GM21786 (cell line): ENCODE data around the gene FAM131A.

ENCODE experiments used
- ATAC-seq: cut with Tn5 transposase; IDR thresholded peaks from one replicate; pipeline ENCODE4 v1.9.1; 2021; ENCODE audit not compliant: unreplicated experiment

Gene FAM131A

DNA sequence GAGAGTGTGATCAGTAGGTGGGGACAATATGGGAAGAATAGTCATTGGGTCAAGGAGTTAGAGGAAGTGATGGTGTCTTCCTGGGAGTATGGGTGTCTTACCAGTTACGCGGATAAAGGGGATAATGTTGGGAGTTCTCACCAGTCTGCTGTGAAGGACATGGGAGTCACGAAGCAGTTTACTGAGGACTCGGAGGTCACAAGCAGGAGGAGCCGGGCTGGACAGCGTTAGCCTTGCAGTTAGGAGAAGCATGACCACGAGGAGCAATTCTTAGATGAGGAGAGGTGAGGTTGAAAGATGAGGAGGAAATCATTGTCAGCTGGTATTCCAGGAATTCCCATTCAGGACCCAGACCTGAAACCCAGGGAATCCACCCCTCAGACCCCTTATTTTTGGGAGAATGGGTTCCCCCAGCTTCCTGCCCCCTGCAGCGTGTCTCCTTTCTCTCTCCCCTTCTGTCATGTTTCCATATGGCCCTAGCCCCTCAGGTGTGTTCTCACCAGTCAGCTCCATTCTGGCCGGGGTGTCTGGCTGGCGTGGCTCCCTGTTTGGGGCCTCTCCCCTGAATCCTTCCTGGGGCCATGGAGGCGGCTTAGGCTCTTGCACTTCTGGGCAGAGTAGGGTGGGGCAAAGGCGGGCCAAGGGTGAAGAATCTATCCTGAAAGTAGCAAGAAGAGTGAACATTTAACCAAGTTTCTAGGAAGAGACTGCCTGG lies 38.5 kb downstream of the FAM131A start:
- no peak for ATAC-seq

DNA sequence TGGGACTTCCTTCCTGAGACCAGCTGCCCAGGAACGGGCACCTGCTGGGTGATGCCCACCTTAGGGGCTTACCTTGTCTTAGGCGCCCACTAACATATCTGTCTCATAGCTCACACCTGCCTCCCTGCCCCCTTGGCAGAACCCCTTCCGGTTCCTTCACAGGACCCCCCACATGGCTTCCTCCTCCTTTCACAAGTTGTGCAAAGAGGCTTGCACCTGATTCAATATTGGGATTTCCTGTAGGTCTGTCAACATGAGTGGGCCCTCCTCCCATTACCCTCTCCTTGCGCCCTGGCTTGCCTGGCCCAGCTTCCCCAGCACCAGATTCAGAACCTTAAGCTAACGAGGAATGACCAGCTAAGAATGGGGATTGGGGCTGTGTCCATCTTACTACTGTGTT lies 40.0 kb downstream of the FAM131A start:
- ATAC-seq: no peak

DNA sequence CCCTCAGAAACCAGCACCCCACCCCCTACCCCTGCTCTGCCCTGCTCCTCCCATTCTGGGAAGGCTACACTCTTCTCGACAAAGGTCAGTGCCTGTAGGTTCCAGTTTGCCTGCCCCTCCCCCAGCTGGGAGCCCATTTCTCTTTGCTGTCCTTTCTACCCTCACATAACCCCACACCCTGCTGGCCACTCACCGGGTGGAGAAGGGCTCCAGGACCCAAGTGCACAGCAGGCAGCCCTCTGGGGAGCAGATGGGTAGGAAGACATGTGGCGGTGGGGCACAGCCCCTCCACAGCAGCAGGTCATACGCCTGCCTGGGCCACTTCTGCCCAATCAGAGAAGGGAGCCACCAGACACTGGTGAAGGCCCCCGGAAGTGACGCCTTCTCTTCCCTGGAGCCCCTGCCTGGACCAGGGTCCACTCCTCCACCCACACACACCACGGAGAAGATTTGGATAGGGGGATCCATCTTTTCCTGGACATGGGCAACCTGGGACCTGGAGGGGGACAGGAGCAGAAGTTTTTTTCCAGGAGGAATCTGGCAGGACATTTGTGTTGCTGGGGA lies 40.6 kb downstream of the FAM131A start, which contains the start of gene THPO:
TSS of gene THPO (minus strand) at position 326 of the 564 bp plus-strand sequence. CDS start 1,948 bp downstream, outside the sequence.
- ATAC-seq: no peak

DNA sequence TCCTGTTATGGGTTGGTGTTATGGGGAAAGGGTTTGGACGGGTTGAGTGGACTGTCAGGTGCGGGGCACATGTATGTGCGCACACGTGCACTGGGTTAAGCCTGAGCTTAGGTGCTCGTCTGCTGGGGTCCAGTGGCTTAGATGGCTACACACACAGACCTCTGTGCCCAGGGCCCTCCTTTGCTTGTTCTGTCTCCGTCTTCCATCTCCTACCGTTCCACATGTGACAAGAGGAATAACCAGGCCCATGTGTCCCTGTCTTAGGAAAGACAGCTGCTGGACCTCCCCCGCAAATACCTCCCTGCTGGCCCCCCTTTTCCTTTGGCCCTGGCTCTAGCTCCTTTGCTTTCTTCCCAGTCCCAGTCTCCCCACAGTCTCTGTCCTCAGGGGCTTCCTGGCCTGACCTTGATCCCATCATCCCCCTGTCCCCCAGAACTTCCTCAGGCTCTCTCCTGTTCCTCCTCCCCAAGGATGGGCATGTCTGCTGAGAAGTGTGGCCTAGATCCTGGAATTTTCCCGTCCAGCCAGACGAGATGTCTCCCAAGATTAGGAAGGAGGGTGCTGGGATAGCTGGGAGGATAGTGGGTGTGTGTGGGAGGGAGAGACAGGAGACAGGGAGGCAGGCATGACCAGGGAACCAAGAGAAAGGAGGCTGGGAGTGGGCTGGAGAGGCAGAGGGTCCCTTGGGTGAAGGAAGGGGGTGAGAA lies 41.4 kb downstream of the FAM131A start:
- no peak for ATAC-seq

DNA sequence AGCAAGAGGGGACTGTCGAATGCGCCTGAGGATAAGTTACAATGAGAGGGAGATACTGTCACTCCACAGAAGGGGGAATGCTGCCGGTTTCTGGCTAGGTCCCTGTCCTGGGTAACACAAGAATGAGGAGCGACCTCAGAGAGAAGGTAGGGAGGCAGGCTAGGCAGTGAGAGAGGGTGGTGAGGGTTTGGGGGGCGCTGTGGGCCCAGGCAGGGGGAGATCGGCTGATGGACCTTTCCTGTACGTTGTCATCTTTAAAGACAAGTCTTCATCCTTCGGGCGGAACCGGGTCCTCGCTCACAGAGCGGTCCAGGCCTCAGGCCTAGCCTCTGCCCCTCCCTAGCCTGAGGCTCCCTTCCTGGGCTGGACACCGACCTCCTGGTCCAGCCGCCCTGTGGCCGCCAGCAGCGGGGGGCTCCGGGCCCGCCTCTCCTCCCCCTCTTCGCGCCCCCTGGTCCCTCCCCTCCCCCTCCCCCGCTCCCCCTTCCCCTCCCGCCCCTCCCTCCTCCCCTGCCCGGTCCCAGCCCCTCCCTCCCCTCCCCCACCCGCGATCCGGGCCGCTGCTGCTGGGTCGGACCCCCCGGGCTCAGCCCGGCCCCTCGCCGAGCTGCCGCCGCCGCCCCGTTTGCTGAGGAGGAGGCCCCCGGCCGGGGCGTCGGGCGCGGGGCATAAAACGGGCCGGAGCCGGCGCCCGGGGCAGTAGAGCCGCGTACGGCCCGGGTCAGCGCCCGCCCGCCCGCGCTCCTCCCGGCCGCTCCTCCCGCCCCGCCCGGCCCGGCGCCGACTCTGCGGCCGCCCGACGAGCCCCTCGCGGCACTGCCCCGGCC lies 42.2 kb downstream of the FAM131A start, which contains the start of gene CHRD:
TSS of gene CHRD (plus strand) at position 697 of the 827 bp plus-strand sequence. CDS start 265 bp downstream, outside the sequence.
- ATAC-seq: no peak

DNA sequence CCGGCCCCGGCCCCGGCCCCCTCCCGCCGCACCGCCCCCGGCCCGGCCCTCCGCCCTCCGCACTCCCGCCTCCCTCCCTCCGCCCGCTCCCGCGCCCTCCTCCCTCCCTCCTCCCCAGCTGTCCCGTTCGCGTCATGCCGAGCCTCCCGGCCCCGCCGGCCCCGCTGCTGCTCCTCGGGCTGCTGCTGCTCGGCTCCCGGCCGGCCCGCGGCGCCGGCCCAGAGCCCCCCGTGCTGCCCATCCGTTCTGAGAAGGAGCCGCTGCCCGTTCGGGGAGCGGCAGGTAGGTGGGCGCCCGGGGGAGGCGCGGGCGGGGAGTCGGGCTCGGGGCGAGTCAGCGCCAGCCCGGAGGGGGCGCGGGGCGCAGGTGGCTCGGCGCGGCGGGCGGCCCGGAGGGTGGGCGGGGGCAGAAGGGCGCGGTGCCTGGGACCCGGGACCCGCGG lies 42.8 kb downstream of the FAM131A start:
- ATAC-seq: no peak

DNA sequence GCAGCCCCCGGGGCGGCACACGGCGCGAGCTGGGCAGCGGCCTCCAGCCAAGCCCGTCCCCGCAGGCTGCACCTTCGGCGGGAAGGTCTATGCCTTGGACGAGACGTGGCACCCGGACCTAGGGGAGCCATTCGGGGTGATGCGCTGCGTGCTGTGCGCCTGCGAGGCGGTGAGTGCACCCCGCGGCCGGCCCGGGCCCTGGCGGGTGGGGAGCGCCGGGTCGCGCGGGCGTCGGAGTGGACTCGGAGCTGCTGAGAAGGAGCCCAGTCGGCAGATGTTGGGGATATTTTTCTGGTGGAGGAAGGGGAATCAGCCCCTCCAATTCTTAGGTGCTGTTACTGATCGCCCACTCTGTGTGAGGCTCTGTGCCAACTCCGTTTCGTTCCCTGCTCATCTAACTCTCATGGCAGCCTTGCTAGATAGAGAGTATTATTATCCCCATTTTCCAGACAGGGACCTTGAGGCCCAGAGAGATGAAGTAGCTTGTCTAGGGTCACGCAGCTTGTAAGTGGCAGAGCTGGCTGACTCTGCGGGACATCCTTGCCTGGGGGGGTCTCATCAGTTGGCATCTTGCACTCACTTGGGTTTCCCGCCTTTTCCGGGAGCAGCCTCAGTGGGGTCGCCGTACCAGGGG lies 43.3 kb downstream of the FAM131A start:
- no peak for ATAC-seq

DNA sequence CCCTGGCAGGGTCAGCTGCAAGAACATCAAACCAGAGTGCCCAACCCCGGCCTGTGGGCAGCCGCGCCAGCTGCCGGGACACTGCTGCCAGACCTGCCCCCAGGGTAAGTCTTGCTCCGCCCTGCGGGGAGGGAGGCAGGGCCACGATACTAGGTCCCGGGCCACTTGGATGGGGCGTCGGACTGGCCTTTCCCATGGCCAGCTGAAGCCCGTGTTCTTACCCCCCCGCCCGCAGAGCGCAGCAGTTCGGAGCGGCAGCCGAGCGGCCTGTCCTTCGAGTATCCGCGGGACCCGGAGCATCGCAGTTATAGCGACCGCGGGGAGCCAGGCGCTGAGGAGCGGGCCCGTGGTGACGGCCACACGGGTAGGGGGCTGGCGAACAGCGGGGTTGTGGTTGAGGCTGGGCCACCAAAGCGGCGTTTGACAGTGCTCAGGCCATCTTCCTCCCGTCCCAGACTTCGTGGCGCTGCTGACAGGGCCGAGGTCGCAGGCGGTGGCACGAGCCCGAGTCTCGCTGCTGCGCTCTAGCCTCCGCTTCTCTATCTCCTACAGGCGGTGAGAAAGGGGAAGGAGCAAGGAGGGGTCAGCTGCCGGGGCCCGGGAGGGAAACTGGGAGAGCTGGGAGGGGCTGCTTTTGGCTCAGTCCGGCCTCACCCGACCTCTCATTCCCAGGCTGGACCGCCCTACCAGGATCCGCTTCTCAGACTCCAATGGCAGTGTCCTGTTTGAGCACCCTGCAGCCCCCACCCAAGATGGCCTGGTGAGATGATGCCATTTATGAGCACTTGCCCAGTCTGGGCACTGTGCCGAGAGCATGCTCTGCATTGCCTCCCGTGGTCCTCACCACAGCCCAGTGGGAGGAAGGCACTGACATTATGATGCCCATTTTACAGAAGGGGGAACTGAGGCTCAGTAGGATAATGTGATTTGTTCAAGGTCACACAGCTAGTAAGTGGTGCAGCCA lies 44.1 kb downstream of the FAM131A start:
- no peak for ATAC-seq

DNA sequence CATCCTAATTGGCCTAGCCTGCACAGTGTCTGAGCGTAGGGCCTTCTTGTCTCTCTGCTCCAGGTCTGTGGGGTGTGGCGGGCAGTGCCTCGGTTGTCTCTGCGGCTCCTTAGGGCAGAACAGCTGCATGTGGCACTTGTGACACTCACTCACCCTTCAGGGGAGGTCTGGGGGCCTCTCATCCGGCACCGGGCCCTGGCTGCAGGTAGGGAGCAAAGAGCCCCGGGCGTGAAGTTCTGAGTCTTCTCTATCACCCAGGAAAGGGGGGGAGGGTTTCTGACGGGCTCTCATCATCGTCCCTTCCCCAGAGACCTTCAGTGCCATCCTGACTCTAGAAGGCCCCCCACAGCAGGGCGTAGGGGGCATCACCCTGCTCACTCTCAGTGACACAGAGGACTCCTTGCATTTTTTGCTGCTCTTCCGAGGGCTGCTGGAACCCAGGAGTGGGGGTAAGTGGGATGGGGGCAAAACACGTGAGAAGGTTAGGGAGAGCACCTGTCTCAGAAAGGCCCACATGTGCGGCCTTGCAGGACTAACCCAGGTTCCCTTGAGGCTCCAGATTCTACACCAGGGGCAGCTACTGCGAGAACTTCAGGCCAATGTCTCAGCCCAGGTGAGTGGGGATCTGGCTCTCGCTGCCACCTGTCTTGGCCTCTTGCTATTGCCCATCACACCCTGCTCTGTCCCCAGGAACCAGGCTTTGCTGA lies 45.1 kb downstream of the FAM131A start:
- ATAC-seq: no peak

DNA sequence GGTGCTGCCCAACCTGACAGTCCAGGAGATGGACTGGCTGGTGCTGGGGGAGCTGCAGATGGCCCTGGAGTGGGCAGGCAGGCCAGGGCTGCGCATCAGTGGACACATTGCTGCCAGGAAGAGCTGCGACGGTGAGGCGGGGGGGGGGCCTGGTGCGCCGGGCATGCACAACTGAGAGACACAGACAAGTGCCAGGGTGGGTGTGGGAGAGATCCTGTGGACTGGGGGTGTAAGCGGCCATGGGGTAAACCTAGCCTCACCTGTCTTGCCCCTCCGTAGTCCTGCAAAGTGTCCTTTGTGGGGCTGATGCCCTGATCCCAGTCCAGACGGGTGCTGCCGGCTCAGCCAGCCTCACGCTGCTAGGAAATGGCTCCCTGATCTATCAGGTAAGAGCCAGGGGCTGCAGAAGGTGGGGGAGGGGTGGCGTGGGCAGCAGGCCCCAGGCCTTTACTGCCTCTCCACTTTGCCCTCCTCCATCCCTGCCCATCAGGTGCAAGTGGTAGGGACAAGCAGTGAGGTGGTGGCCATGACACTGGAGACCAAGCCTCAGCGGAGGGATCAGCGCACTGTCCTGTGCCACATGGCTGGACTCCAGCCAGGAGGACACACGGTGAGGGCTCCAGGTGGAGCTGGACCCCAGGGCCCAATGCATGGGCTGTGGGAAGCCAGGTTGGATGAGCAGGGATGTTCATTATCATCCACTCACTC lies 45.8 kb downstream of the FAM131A start:
- ATAC-seq: no peak

DNA sequence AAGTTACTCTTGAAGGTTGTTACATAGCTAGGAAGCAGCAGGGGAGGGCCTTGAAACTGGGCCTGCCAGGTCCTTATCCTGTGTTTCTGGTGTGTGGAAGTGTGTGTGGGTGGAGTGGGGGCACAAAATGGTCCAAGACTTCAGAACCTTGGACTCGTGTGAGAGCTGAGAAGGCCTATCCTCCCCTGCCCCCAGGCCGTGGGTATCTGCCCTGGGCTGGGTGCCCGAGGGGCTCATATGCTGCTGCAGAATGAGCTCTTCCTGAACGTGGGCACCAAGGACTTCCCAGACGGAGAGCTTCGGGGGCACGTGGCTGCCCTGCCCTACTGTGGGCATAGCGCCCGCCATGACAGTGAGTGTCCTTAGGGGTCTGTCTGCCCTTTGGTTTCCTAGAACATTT lies 46.9 kb downstream of the FAM131A start:
- ATAC-seq: no peak

DNA sequence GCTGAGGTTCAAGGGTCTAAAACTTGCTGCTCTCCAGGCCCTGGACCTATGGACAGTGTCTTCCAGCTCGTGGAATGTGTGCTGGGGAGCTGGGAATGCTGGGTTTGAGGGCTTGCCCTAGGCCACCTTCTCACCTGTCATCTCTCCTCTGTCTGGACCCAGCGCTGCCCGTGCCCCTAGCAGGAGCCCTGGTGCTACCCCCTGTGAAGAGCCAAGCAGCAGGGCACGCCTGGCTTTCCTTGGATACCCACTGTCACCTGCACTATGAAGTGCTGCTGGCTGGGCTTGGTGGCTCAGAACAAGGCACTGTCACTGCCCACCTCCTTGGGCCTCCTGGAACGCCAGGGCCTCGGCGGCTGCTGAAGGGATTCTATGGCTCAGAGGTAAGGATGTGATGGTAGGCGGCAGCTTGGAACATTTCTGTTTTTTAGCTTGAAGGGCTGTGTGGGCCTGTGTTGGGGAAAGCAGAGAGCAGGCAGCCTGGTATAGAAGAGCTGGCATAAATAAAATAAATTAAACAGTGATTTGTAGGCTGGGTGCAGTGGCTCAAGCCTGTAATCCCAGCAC lies 47.5 kb downstream of the FAM131A start:
- ATAC-seq: no peak

DNA sequence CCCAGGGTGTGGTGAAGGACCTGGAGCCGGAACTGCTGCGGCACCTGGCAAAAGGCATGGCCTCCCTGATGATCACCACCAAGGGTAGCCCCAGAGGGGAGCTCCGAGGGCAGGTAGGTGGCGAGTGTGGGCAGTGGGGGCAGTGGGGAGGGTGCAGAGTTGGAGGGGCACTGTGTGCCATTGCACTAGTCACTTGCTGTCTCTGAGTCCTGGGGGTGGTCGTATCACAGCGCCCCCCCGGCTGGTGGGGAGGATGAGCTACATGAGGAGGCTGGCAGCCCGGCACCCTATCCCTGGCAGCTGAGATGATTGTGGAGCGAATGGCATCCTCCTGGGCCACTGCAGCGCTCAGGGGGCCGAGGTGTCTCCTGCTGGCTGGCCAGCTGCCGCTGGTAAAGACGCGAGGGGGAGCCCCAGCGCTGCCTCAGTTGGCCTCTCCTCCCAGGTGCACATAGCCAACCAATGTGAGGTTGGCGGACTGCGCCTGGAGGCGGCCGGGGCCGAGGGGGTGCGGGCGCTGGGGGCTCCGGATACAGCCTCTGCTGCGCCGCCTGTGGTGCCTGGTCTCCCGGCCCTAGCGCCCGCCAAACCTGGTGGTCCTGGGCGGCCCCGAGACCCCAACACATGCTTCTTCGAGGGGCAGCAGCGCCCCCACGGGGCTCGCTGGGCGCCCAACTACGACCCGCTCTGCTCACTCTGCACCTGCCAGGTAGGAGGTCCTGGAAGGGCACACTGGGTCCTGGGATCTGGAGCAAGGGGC lies 48.8 kb downstream of the FAM131A start:
- no peak for ATAC-seq

DNA sequence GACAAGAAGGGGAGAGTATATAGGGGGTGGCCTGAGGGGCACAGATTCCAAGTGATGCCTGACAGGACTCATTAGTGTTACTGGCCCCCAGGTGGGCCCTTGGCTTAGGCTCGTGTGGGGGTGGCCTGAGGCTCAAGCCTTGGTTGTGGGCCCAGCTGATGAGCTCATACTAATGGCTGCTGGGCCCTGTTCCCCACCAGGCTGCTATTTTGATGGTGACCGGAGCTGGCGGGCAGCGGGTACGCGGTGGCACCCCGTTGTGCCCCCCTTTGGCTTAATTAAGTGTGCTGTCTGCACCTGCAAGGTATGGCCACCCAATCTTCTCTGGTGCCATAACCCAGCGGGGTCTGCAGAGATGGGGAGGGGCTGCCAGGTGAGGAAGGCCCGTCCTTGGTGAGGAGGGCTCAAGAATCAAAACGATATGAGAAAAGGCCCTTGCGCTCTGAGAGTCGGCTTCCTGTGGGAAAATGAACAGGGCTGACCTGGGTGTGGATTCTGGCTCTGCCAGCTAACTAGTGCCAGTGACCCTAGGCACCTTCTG lies 49.8 kb downstream of the FAM131A start:
- no peak for ATAC-seq

DNA sequence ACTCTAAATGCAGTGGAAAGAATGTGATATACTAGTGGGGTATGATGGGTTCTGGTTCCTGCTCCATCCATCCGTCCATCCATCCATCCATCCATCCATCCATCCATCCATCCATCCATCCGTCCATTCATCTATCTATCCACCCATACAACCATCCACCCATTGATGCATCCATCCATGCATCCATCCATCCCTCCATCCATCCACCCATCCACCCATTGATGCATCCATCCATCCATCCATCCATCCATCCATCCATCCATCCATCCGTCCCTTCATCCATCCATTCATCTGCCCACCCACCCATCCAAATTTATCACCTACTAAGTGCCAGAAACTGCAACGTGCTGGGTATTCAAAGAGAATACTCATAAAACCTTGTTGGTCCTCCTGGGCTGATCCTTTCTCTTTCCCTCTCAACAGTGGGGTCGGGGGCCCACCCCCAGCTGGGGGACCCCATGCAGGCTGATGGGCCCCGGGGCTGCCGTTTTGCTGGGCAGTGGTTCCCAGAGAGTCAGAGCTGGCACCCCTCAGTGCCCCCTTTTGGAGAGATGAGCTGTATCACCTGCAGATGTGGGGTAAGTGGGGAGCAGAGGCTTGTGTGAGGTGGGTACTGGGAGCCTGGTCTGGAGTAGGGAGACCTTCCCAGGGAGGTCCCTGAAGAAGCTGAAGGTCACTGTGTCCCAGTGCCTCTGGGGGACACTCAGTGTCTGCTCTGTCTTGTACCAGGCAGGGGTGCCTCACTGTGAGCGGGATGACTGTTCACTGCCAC lies 51.0 kb downstream of the FAM131A start:
- no peak for ATAC-seq

DNA sequence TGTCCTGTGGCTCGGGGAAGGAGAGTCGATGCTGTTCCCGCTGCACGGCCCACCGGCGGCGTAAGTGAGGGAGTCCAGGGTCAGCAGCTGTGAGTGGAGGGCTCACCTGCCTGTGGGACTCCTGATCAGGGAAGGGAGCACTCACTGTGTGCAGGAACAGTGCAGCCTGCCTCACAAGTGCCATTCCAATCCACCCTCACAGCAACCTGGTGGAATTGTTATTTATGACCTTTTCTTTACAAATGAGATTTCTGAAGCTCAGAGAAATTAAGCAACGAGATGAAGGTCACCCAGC lies 51.5 kb downstream of the FAM131A start:
- ATAC-seq: no peak
